Tibial nerve (tissue), 4 donors: ENCODE measurements around the gene FYB2. TPM values are rescaled to one million over a fixed set of nuclear protein-coding genes. Genes with fewer than 3 reads are reported as not detected.
"Not testable (repeated sequence)": the region's sequence is repeated elsewhere in the genome, so short reads cannot be mapped to it uniquely, and the experiment has no call there.

Experiments
- DNase-seq, 2 donors: peaks; one replicate each; pipeline ENCODE4 v3.0.0-alpha.2; 2019; ENCODE audit warnings: low spot score in 2 of 2
- H3K27ac ChIP-seq, 4 donors: fragments of 200-600 bp; sonication (generic) in 3 of 4; one replicate each; pipeline ENCODE4 v1.5.1; 2017 to 2019; ENCODE audit warnings: mild to moderate bottlenecking in 1 of 4
- H3K27me3 ChIP-seq, 2 donors: fragments of 200-600 bp; sonication (generic) in 1 of 2; one replicate each; pipeline versions ENCODE4 v1.5.1 to v1.6.0; 2017 to 2019
- H3K36me3 ChIP-seq, 3 donors: fragments of 200-600 bp; sonication (generic); one replicate each; pipeline ENCODE4 v1.5.1; 2018 to 2019
- H3K4me1 ChIP-seq, 4 donors: fragments of 200-600 bp; sonication (generic) in 3 of 4; one replicate each; pipeline ENCODE4 v1.5.1; 2017 to 2019
- H3K4me3 ChIP-seq, 4 donors: fragments of 200-600 bp; sonication (generic) in 3 of 4; one replicate each; pipeline ENCODE4 v1.5.1; 2017 to 2019; ENCODE audit warnings: mild to moderate bottlenecking in 1 of 4, moderate library complexity in 1 of 4
- H3K9me3 ChIP-seq, 4 donors: fragments of 200-600 bp; sonication (generic) in 3 of 4; one replicate each; pipeline ENCODE4 v1.5.1; 2017 to 2019
- CTCF ChIP-seq, 5 experiments: fragments of 200-600 bp in 3 of 5; fragments of 450-650 bp in 2 of 5; sonication (generic) in 3 of 5; IDR thresholded peaks; one replicate each; pipeline ENCODE4 v1.5.1; 2016 to 2019; ENCODE audit warnings: antibody characterized with exemption in 5 of 5, mild to moderate bottlenecking in 3 of 5, moderate library complexity in 2 of 5
- EP300 ChIP-seq, 2 donors: sonication (generic); formaldehyde crosslinking; IDR thresholded peaks; one replicate each; pipeline ENCODE4 v1.6.1; 2017; ENCODE audit warnings: antibody characterized with exemption in 2 of 2, mild to moderate bottlenecking in 1 of 2
- POLR2A ChIP-seq, 2 donors: fragments of 450-650 bp; IDR thresholded peaks; one replicate each; pipeline ENCODE4 v1.6.1; 2017; ENCODE audit warnings: antibody characterized with exemption in 2 of 2, mild to moderate bottlenecking in 2 of 2, moderate library complexity in 2 of 2
- WGBS, 2 donors: methylation state at CpG; one replicate each; pipeline ENCODE4 v1.1.5; 2018; 5-methylcytosine and 5-hydroxymethylcytosine counted together
- total RNA-seq, 4 donors: library from RNA; depleted of rRNA; stranded (reverse); fragments of >200 nt; gene quantifications; one replicate each; pipeline ENCODE4 v1.1.0, GENCODE V29; 2016

FYB2 gene
- total RNA-seq, 4 donors from 2014 or later: not detected

- Histone ChIP-seq H3K4me1 (no peaks in the 10 kb centered on the region), H3K9me3 (no peaks in the 10 kb centered on the region), H3K27ac (no peak overlapping the region), H3K36me3 (no peaks in the 10 kb centered on the region), H3K27me3 (no peaks in the 10 kb centered on the region), H3K4me3 (no peak overlapping the region)
- no peak for TF ChIP-seq CTCF (IDR thresholded peaks at IDR 0.05)
- TF ChIP-seq EP300 (IDR thresholded peaks at IDR 0.05): no peak
- no peak for TF ChIP-seq POLR2A (IDR thresholded peaks at IDR 0.05)
- WGBS, 2 donors: 90 to 92% methylated on average over 1 of the region's 1 CpG
- DNase-seq: no peak
These were observed 31.9 kb downstream of the FYB2 start for GRCh38 chr1:56787330-56787729.

- Histone ChIP-seq H3K27ac (no peak overlapping the region), H3K9me3 (no peaks in the 10 kb centered on the region), H3K27me3 (no peaks in the 10 kb centered on the region), H3K36me3 (no peaks in the 10 kb centered on the region), H3K4me1 (no peaks in the 10 kb centered on the region), H3K4me3 (no peak overlapping the region)
- TF ChIP-seq EP300 (IDR thresholded peaks at IDR 0.05) (no peak), CTCF (IDR thresholded peaks at IDR 0.05) (no peak), POLR2A (IDR thresholded peaks at IDR 0.05) (no peak)
- no peak for DNase-seq
These were observed 36.4 kb downstream of the FYB2 start for GRCh38 chr1:56782773-56783172.

- TF ChIP-seq EP300 (IDR thresholded peaks at IDR 0.05): no peak
- no peak for TF ChIP-seq POLR2A (IDR thresholded peaks at IDR 0.05)
- TF ChIP-seq CTCF (IDR thresholded peaks at IDR 0.05): no peak
- Histone ChIP-seq H3K27ac (no peak overlapping the region), H3K4me1 (no peaks in the 10 kb centered on the region), H3K9me3 (no peaks in the 10 kb centered on the region), H3K27me3 (no peaks in the 10 kb centered on the region), H3K4me3 (no peak overlapping the region), H3K36me3 (no peaks in the 10 kb centered on the region)
- WGBS, 2 donors: 68 to 75% methylated on average over 3 of the region's 3 CpGs
- no peak for DNase-seq
These were observed 38.4 kb downstream of the FYB2 start for GRCh38 chr1:56780826-56781225.

GRCh38 chr1:56780128-56780750, 39.0 kb downstream of the FYB2 start:
- Histone ChIP-seq H3K4me1 (no peaks in the 10 kb centered on the region), H3K36me3 (no peaks in the 10 kb centered on the region), H3K4me3 (no peak overlapping the region), H3K9me3 (no peaks in the 10 kb centered on the region), H3K27ac (no peak overlapping the region), H3K27me3 (no peaks in the 10 kb centered on the region)
- no peak for DNase-seq
- TF ChIP-seq EP300 (IDR thresholded peaks at IDR 0.05): no peak
- TF ChIP-seq POLR2A (IDR thresholded peaks at IDR 0.05): no peak
- no peak for TF ChIP-seq CTCF (IDR thresholded peaks at IDR 0.05)
- 55 to 85% methylated on average over 3 of the region's 3 CpGs for WGBS, 2 donors

- Histone ChIP-seq H3K9me3 (no peaks in the 10 kb centered on the region), H3K36me3 (no peaks in the 10 kb centered on the region), H3K4me3 (no peak overlapping the region), H3K4me1 (no peaks in the 10 kb centered on the region), H3K27me3 (no peaks in the 10 kb centered on the region), H3K27ac (no peak overlapping the region)
- no peak for DNase-seq
- 82 to 83% methylated on average over 1 of the region's 1 CpG for WGBS, 2 donors
- TF ChIP-seq POLR2A (IDR thresholded peaks at IDR 0.05) (no peak), EP300 (IDR thresholded peaks at IDR 0.05) (no peak), CTCF (IDR thresholded peaks at IDR 0.05) (no peak)
These were observed 41.2 kb downstream of the FYB2 start for GRCh38 chr1:56777972-56778371.

- H3K4me3 ChIP-seq: not testable (repeated sequence)
These were observed 44.5 kb downstream of the FYB2 start for GRCh38 chr1:56774732-56775131.

More at GRCh38 chr1:56774732-56775131, 44.5 kb downstream of the FYB2 start:
- not testable (repeated sequence) for H3K9me3 ChIP-seq, H3K4me1 ChIP-seq, H3K27me3 ChIP-seq, H3K36me3 ChIP-seq, DNase-seq, H3K27ac ChIP-seq
